22Rv1 (cell line): ENCODE measurements around the gene DET1.
"Not testable (repeated sequence)": the region's sequence is repeated elsewhere in the genome, so short reads cannot be mapped to it uniquely, and the experiment has no call there.

Source experiments
- H3K27ac ChIP-seq: fragments of 450-650 bp; 2 replicates; pipeline ENCODE4 v1.5.1; 2017
- CTCF ChIP-seq: fragments of 450-650 bp; IDR thresholded peaks from 2 replicates; pipeline ENCODE4 v1.5.1; 2017; ENCODE audit warnings: mild to moderate bottlenecking
- ZFX ChIP-seq: fragments of 450-650 bp; IDR thresholded peaks from 2 replicates; pipeline ENCODE4 v1.6.1; 2017; ENCODE audit warnings: antibody characterized with exemption, borderline replicate concordance

The DET1 gene

GRCh38 chr15:88574077-88574476, 27.6 kb upstream of the DET1 start:
- no peak overlapping the region for H3K27ac ChIP-seq
- no peak for TF ChIP-seq CTCF
- TF ChIP-seq ZFX = no peak

- no peak overlapping the region for H3K27ac ChIP-seq
- no peak for TF ChIP-seq CTCF
- TF ChIP-seq ZFX = no peak
Observed at GRCh38 chr15:88571852-88572259, 25.4 kb upstream of the DET1 start.

GRCh38 chr15:88571153-88571851, 24.8 kb upstream of the DET1 start:
- TF ChIP-seq ZFX (no peak), CTCF (no peak)
- H3K27ac ChIP-seq = no peak overlapping the region

- H3K27ac ChIP-seq = no peak overlapping the region
- no peak for TF ChIP-seq CTCF
- no peak for TF ChIP-seq ZFX
Observed at GRCh38 chr15:88568589-88568988, 22.1 kb upstream of the DET1 start.

GRCh38 chr15:88564741-88565140, 18.3 kb upstream of the DET1 start:
- TF ChIP-seq ZFX (no peak), CTCF (no peak)
- no peak overlapping the region for H3K27ac ChIP-seq

- no peak overlapping the region for H3K27ac ChIP-seq
- TF ChIP-seq ZFX = no peak
- TF ChIP-seq CTCF = no peak
Observed at GRCh38 chr15:88563638-88564037, 17.2 kb upstream of the DET1 start.

GRCh38 chr15:88559565-88559964, 13.1 kb upstream of the DET1 start:
- not testable (repeated sequence) for H3K27ac ChIP-seq

- H3K27ac ChIP-seq = not testable (repeated sequence)
Observed at GRCh38 chr15:88558026-88558425, 11.5 kb upstream of the DET1 start.

- H3K27ac ChIP-seq = not testable (repeated sequence)
Observed at GRCh38 chr15:88548009-88548408, 1.5 kb upstream of the DET1 start.

GRCh38 chr15:88545578-88546247, 768 bp downstream of the DET1 start:
- peak overlapping the region; percentile 84 for H3K27ac ChIP-seq
